OCI-LY7 (cell line): Measurements from ENCODE around the gene SPRED2. TPM values are rescaled to one million over a fixed set of nuclear protein-coding genes. Genes with fewer than 3 reads are reported as not detected.

Source experiments
- BruUV-seq: library from RNA; stranded (reverse); fragments of 400-500 nt; replicated peaks from 2 replicates; lab custom pipeline; 2021; lab: Mats Ljungman, UMichigan
- CTCF ChIA-PET: fragments of 300-600 bp; sonication (Branson Sonifier 250); formaldehyde crosslinking; loops from one replicate; lab custom pipeline; 2022; ENCODE audit warnings: antibody characterized with exemption; ENCODE audit not compliant: unreplicated experiment; lab: Charles Lee
- POLR2A ChIA-PET: fragments of 300-600 bp; sonication (Branson Sonifier 250); formaldehyde crosslinking; loops from one replicate; lab custom pipeline; 2022; ENCODE audit warnings: antibody characterized with exemption; lab: Charles Lee
- DNase-seq: peaks from one replicate; pipeline ENCODE4 v3.0.0-alpha.2; 2015; ENCODE audit warnings: low spot score
- H2AFZ ChIP-seq: fragments of 200-600 bp; sonication (generic), shearing (Covaris generic); 2 replicates; pipeline ENCODE4 v1.6.1; 2014; ENCODE audit warnings: mild to moderate bottlenecking, antibody characterized with exemption, low read length, moderate library complexity
- H3K27ac ChIP-seq: fragments of 200-600 bp; sonication (generic); 2 replicates; pipeline ENCODE4 v1.5.1; 2014; ENCODE audit warnings: mixed run types, low read depth, mild to moderate bottlenecking, moderate library complexity, low read length, inconsistent platforms; ENCODE audit not compliant: poor library complexity, severe bottlenecking
- H3K36me3 ChIP-seq: fragments of 200-600 bp; sonication (generic); 2 replicates; pipeline ENCODE4 v1.6.1; 2014; ENCODE audit warnings: mild to moderate bottlenecking, antibody characterized with exemption, low read length, moderate library complexity, mixed read lengths; ENCODE audit not compliant: insufficient read depth
- H3K4me1 ChIP-seq: fragments of 200-600 bp; sonication (generic); 2 replicates; pipeline ENCODE4 v1.5.1; 2014; ENCODE audit warnings: mild to moderate bottlenecking, low read length; ENCODE audit not compliant: insufficient read depth, poor library complexity, severe bottlenecking
- H3K4me2 ChIP-seq: fragments of 200-600 bp; sonication (generic); 2 replicates; pipeline ENCODE4 v1.6.1; 2014; ENCODE audit warnings: mild to moderate bottlenecking, low read length
- H3K4me3 ChIP-seq: fragments of 200-600 bp; sonication (generic); 2 replicates; pipeline ENCODE4 v1.5.1; 2014; ENCODE audit warnings: mild to moderate bottlenecking, low read depth, low read length; ENCODE audit not compliant: poor library complexity, severe bottlenecking
- H3K79me2 ChIP-seq: fragments of 200-600 bp; sonication (generic); 2 replicates; pipeline ENCODE4 v1.6.1; 2016; ENCODE audit warnings: low read depth, mild to moderate bottlenecking, low read length, moderate library complexity, mixed read lengths; ENCODE audit not compliant: insufficient read depth
- H3K9me2 ChIP-seq: fragments of 200-600 bp; sonication (generic); 2 replicates; pipeline ENCODE4 v1.6.1; 2016; ENCODE audit warnings: mild to moderate bottlenecking, low read length, mixed read lengths; ENCODE audit not compliant: insufficient read depth
- H3K9me3 ChIP-seq: fragments of 200-600 bp; sonication (generic); 2 replicates; pipeline ENCODE4 v1.6.1; 2014; ENCODE audit warnings: mild to moderate bottlenecking, mixed run types, low read length, mixed read lengths
- H4K20me1 ChIP-seq: fragments of 200-600 bp; sonication (generic); 2 replicates; pipeline ENCODE4 v1.6.1; 2014; ENCODE audit warnings: mild to moderate bottlenecking, antibody characterized with exemption, low read length, moderate library complexity, mixed read lengths; ENCODE audit not compliant: insufficient read depth
- CTCF ChIP-seq: fragments of 200-600 bp; sonication (generic); conservative IDR thresholded peaks from 2 replicates; pipeline ENCODE4 v1.5.1; 2014; ENCODE audit warnings: mild to moderate bottlenecking, antibody characterized with exemption, low read length, moderate library complexity, mixed read lengths
- EZH2phosphoT487 ChIP-seq: fragments of 200-600 bp; sonication (generic); IDR thresholded peaks from 2 replicates; pipeline ENCODE4 v1.6.1; 2018; ENCODE audit warnings: low read depth, borderline replicate concordance, mild to moderate bottlenecking, mixed run types, antibody characterized with exemption, low read length, moderate library complexity, mixed read lengths
- intact Hi-C: fragments of 100-400 bp; cut with micrococcal nuclease; formaldehyde crosslinking; loops from one replicate; pipeline ENCODE4 v1.10.0; 2022; ENCODE audit not compliant: unreplicated experiment
- total RNA-seq, 2 experiments: library from RNA; depleted of rRNA in 1 of 2; stranded (reverse); fragments of >200 nt in 1 of 2; shearing (Covaris generic) in 1 of 2; gene quantifications; 2 replicates each; pipeline ENCODE4 v1.2.3, GENCODE V29; 2014 to 2022

The SPRED2 gene
- total RNA-seq, 2 experiments from 2014 or later, result 8.0 to 49.1 TPM

GRCh38 chr2:65443509-65444186 lies 11.2 kb upstream of the SPRED2 start:
- H4K20me1 ChIP-seq, result no peaks in the 10 kb centered on the region
- H3K9me2 ChIP-seq, result no peaks in the 10 kb centered on the region
- H3K4me3 ChIP-seq, result no peak overlapping the region
- DNase-seq, result no peak
- POLR2A ChIA-PET, result no interaction called here
- H3K9me3 ChIP-seq, result no peaks in the 10 kb centered on the region
- H3K79me2 ChIP-seq, result no peaks in the 10 kb centered on the region
- H3K4me2 ChIP-seq, result no peak overlapping the region
- no peak overlapping the region for H2AFZ ChIP-seq
- peaks cover 2% of the 10 kb centered on the region for H3K4me1 ChIP-seq
- CTCF ChIA-PET, result no interaction called here
- BruUV-seq, result no TSS peak
- no peaks in the 10 kb centered on the region for H3K36me3 ChIP-seq
- intact Hi-C loops, result no loop called here
- H3K27ac ChIP-seq, result no peak overlapping the region
- TF ChIP-seq EZH2phosphoT487 (no peak), CTCF (no peak)

GRCh38 chr2:65442420-65443020 lies 10.1 kb upstream of the SPRED2 start:
- Histone ChIP-seq H3K27ac (no peak overlapping the region), H3K9me3 (no peaks in the 10 kb centered on the region), H3K9me2 (no peaks in the 10 kb centered on the region), H3K36me3 (no peaks in the 10 kb centered on the region), H3K4me2 (no peak overlapping the region), H2AFZ (no peak overlapping the region), H4K20me1 (no peaks in the 10 kb centered on the region), H3K4me1 (peaks cover 14% of the 10 kb centered on the region), H3K4me3 (no peak overlapping the region), H3K79me2 (no peaks in the 10 kb centered on the region)
- TF ChIP-seq CTCF, result no peak
- TF ChIP-seq EZH2phosphoT487, result no peak
- no TSS peak for BruUV-seq
- no peak for DNase-seq
- CTCF ChIA-PET, result no interaction called here
- POLR2A ChIA-PET, result no interaction called here
- intact Hi-C loops, result no loop called here
